ENCODE data around the gene GCA.

DNA sequence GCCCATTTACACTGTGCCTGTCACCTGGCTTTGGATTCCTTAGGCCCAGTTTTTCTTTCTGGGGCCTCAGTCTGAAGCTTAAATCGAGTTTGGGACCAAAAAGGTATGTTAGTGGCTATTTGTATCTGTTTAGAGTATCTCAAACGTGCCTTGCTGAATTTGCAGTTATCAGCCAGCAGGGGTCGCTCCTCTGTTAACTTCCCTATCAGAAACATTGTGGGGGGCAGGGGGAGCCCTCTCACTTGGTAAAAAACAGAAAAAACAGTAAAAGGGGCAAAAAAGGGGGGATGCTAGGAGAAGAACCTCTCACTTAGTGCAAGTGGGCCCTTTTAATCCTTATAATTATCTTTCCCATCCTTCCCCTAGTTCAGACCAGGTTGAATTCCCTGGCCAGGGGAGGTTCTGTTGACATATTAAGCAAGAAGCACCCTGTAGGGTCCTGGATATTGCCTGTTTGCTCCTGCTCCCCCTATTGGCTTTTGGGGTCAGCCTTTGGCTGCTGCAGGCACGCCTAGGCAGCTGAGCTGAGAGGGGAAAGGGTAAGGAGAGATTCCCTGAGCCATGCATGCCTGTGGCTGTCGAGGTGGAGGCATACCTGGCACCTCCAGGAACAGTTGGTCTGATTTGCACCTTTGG, 16.7 kb upstream of the GCA start:
- TF ChIP-seq, protein P1, sequence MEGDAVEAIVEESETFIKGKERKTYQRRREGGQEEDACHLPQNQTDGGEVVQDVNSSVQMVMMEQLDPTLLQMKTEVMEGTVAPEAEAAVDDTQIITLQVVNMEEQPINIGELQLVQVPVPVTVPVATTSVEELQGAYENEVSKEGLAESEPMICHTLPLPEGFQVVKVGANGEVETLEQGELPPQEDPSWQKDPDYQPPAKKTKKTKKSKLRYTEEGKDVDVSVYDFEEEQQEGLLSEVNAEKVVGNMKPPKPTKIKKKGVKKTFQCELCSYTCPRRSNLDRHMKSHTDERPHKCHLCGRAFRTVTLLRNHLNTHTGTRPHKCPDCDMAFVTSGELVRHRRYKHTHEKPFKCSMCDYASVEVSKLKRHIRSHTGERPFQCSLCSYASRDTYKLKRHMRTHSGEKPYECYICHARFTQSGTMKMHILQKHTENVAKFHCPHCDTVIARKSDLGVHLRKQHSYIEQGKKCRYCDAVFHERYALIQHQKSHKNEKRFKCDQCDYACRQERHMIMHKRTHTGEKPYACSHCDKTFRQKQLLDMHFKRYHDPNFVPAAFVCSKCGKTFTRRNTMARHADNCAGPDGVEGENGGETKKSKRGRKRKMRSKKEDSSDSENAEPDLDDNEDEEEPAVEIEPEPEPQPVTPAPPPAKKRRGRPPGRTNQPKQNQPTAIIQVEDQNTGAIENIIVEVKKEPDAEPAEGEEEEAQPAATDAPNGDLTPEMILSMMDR (IDR thresholded peaks at IDR 0.05), result peak; percentile 21; the same call in 1 of the 3 replicates
- no peak for TF ChIP-seq BHLHE40 (IDR thresholded peaks at IDR 0.05; ENCODE audit: low read depth, low read length)
- TF ChIP-seq RFX5 (IDR thresholded peaks at IDR 0.05), result no peak
- TF ChIP-seq POLR2A (IDR thresholded peaks at IDR 0.05; ENCODE audit: low read length), result no peak
- no peak for TF ChIP-seq HOXA7 (CRISPR knock-in tag; IDR thresholded peaks at IDR 0.05)
- no peak for TF ChIP-seq CHD2 (IDR thresholded peaks at IDR 0.05; ENCODE audit: low read length, partially characterized antibody)
